ELF-1 (cell line): ENCODE measurements around the gene ARL4C.

Source experiments
- DNase-seq: peaks from one replicate; pipeline ENCODE4 v3.0.0-alpha.2; 2016; ENCODE audit warnings: low read depth, low spot score

ARL4C gene

GRCh38 chr2:234500394-234501006 is 3.6 kb upstream of the ARL4C start:
- DNase-seq = peak; percentile 24

- no peak for DNase-seq
Measured at GRCh38 chr2:234497594-234498235, 834 bp upstream of the ARL4C start.

GRCh38 chr2:234496055-234496834 is 636 bp downstream of the ARL4C start:
- peak; percentile 53 for DNase-seq

- DNase-seq = peak; percentile 55
Measured at GRCh38 chr2:234495251-234496054, 1.4 kb downstream of the ARL4C start.

- DNase-seq = peak; percentile 38
Measured at GRCh38 chr2:234494361-234495250, 2.3 kb downstream of the ARL4C start.

- no peak for DNase-seq
Measured at GRCh38 chr2:234493796-234494195, 3.1 kb downstream of the ARL4C start.

- no peak for DNase-seq
Measured at GRCh38 chr2:234492717-234493485, 4.0 kb downstream of the ARL4C start.

- DNase-seq = no peak
Measured at GRCh38 chr2:234491897-234492296, 5.0 kb downstream of the ARL4C start.

- no peak for DNase-seq
Measured at GRCh38 chr2:234491281-234491680, 5.6 kb downstream of the ARL4C start.

- DNase-seq = no peak
Measured at GRCh38 chr2:234490271-234491091, 6.4 kb downstream of the ARL4C start.

- no peak for DNase-seq
Measured at GRCh38 chr2:234488913-234489451, 7.9 kb downstream of the ARL4C start.

- no peak for DNase-seq
Measured at GRCh38 chr2:234488486-234488885, 8.4 kb downstream of the ARL4C start.

GRCh38 chr2:234487356-234487755 is 9.5 kb downstream of the ARL4C start:
- no peak for DNase-seq

- peak; percentile 63 for DNase-seq
Measured at GRCh38 chr2:234483568-234484251, 13.2 kb downstream of the ARL4C start.

GRCh38 chr2:234481301-234481700 is 15.6 kb downstream of the ARL4C start:
- DNase-seq = no peak

GRCh38 chr2:234480337-234480736 is 16.5 kb downstream of the ARL4C start:
- no peak for DNase-seq

- DNase-seq = no peak
Measured at GRCh38 chr2:234479465-234479864, 17.4 kb downstream of the ARL4C start.

- no peak for DNase-seq
Measured at GRCh38 chr2:234478121-234478858, 18.6 kb downstream of the ARL4C start.
